HG03432 (cell line): Measurements from ENCODE around the gene LGSN.
A peak's percentile ranks its signal among the peaks of the same experiment; 100 is the strongest.
"Not testable (repeated sequence)": the region's sequence is repeated elsewhere in the genome, so short reads cannot be mapped to it uniquely, and the experiment has no call there.

Experiments
- ATAC-seq: cut with Tn5 transposase; IDR thresholded peaks from one replicate; pipeline ENCODE4 v1.9.1; 2021; ENCODE audit warnings: mild to moderate bottlenecking, moderate library complexity; ENCODE audit not compliant: unreplicated experiment

The LGSN gene

GRCh38 chr6:63246581-63246980 lies 73.2 kb downstream of the LGSN start:
- no peak for ATAC-seq

- peak; percentile 76 for ATAC-seq
Measured at GRCh38 chr6:63245909-63246308, 73.9 kb downstream of the LGSN start.

- ATAC-seq: no peak
Measured at GRCh38 chr6:63245420-63245819, 74.4 kb downstream of the LGSN start.

- peak; percentile 60 for ATAC-seq
Measured at GRCh38 chr6:63236398-63236817, 83.4 kb downstream of the LGSN start.

GRCh38 chr6:63230511-63230910 lies 89.3 kb downstream of the LGSN start:
- ATAC-seq: not testable (repeated sequence)

- ATAC-seq: not testable (repeated sequence)
Measured at GRCh38 chr6:63230027-63230426, 89.8 kb downstream of the LGSN start.

GRCh38 chr6:63227928-63228894 lies 91.6 kb downstream of the LGSN start:
- not testable (repeated sequence) for ATAC-seq

GRCh38 chr6:63225987-63226386 lies 93.8 kb downstream of the LGSN start:
- ATAC-seq: not testable (repeated sequence)
